Measurements from ENCODE around the gene TSKS.

TSKS gene

GRCh38 chr19:49795615-49796014 lies 32.5 kb upstream of the TSKS start:
- no peak for DNase-seq (ENCODE audit: low spot score)

GRCh38 chr19:49793561-49793840 lies 30.4 kb upstream of the TSKS start:
- no peak for DNase-seq (ENCODE audit: low spot score)

DNA sequence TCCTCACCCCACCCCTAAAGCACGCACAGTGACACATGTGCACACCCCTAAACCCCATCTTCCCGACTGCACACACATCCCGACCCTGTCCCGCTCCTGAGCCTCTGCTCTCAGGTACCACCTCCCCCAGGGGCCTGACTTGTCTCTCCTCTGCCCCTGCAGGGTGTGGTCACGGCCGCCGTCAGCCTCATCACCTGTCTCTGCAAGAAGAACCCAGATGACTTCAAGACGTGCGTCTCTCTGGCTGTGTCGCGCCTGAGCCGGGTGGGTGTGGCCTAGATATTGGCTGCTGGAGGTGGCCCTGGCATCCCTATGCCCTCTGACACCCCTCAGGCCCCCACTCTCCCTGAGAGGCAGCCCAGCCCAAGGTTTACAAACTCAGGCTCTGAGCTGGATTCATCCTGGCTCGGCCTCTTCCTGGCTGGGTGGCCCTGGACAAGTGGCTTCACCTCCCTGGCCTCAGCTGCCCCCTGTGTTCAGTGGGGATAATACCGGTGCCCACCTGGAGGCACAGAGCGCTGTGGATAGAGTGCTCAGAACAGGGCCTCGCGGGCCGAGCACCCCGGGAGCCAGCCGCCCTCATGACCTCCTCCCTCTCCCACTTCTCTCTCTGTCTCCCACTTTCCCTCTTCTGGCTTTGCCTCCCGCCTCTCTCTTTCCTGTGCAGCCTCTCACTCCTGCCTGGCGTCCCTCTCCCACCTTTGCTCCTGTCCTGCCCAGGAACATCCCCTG lies 29.9 kb upstream of the TSKS start:
- DNase-seq (ENCODE audit: low spot score), result no peak

DNA sequence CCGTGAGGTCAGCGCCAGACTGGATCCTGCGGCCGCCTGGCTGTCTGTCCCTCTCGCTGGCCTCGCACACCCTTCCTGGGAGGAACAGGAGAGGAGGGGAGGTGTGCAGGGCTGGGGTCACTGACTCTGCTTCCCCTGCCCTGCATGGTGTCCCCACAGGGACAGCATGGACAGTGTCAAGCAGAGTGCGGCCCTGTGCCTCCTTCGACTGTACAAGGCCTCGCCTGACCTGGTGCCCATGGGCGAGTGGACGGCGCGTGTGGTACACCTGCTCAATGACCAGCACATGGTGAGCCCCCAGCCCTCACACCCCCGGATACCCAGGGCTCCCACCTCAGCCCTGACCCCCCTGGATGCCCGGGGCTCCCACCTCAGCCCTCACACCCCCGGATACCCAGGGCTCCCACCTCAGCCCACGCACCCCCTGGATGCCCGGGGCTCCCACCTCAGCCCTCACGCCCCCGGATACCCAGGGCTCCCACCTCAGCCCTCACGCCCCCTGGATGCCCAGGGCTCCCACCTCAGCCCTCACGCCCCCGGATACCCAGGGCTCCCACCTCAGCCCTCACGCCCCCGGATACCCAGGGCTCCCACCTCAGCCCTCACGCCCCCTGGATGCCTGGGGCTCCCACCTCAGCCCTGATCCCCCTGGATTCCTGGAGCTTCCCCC lies 28.8 kb upstream of the TSKS start:
- no peak for DNase-seq (ENCODE audit: low spot score)

DNA sequence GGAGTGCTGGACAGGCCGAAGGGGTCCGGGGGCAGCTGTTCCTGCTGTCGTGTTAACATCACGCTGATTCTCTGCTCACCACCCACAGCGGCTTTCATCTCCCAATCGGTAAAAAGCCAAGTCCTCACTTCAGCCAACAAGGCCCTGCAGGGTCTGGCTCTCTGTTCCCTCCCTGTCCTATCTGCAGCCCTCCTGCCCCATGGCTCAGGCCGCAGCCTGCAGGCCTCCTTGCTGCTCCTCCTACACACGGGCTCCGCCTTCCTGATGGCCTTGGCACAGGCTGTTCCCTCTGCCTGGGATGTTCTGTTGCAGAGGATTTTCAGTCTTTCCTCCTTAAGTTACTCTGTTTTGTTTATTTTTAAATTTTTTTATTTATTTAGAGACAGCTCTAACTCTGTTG lies 27.8 kb upstream of the TSKS start:
- no peak for DNase-seq (ENCODE audit: low spot score)

DNA sequence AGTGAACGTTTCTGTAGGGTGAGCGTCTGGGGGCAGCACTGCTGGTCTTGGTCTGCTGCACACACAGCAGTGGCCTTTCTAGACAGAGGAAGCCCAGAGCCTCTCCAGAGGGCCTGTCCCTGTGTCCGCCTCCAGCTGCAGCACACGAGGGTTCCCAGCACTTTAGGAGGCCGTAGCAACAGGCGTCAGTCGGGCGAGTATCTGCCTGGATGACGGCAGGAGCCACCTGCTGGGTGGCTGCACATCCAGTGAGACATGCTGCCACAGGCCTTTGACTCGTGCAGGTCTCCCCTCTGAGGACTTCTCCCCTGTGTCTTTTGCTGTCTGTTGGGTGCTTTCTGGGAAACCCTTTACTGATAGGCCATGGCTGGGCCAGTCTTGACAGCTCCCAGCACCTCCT lies 25.8 kb upstream of the TSKS start:
- no peak for DNase-seq (ENCODE audit: low spot score)

GRCh38 chr19:49787746-49788145 lies 24.6 kb upstream of the TSKS start:
- DNase-seq (ENCODE audit: low spot score), result no peak

- DNase-seq (ENCODE audit: low spot score), result no peak
Observed at GRCh38 chr19:49786376-49786820, 23.3 kb upstream of the TSKS start.

DNA sequence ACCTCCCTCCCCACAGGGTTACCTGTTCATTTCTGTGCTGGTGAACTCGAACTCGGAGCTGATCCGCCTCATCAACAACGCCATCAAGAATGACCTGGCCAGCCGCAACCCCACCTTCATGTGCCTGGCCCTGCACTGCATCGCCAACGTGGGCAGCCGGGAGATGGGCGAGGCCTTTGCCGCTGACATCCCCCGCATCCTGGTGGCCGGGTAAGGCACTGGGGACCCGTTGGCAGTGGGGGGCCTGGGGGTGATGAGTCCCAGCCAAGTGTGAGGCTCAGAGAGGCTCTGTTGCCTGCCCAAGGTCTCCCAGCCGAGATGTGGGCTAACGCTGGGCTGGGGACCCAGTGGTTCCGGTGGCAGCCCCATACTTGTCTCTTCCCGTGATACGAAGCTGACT lies 19.4 kb upstream of the TSKS start:
- no peak for DNase-seq (ENCODE audit: low spot score)

GRCh38 chr19:49781394-49781793 lies 18.3 kb upstream of the TSKS start:
- no peak for DNase-seq (ENCODE audit: low spot score)

GRCh38 chr19:49780861-49781260 lies 17.8 kb upstream of the TSKS start:
- DNase-seq (ENCODE audit: low spot score), result no peak

DNA sequence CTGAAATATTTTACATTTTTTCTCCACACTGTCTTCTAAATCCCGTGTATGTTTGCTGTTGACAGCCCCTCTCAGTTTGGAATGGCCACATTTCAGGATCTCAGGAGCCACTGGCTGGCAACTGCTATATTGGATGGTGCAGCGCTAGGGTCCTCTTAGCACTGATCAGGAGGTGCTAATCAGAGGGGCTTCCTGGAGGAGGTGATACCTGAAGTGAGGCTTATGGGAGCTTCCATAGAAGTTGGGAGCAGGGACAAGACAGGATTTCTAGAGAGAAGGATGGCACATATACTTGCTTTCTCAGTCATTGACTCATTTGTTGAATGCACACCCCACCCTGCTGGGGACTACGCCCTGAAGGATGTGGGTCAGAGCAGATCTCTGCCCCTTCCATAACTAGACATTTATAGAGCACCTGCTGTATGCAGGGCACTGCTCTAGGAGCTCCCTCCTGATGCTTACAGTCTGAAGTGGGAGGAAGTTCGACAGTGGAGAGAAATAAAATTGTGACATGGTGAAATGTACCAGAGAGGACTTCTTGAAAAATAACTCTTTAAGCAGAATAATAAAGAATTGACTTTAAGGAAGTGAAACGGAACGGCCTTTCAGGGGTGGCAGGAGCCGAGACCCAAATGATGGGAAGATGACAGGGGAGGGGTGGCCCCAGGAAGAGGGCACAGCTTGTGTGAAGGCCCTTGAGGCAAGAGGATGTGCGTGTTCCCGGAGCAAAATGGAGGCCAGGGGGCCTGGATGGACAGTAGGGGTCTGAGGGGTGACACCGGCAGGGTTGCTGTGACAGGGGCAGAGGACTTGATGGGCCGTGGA lies 16.8 kb upstream of the TSKS start:
- no peak for DNase-seq (ENCODE audit: low spot score)

DNA sequence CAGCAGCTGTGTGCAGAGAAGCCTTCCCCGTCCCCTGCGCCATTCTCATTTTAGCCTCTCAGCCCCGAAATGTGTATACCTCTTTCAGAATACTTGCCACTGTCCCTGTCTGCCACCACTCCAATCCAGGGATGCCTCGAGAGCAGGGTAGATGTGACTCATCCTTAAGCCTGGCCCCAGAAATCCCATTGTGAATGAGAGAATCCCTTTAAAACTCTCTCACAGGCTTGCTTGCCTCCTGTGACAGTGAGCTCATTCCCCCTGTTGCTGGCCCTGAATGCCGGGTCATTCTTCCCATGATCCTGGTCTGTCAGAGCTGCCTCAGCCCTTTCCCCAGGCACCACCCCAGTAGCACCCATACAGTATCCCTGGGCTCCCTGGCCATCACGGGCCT lies 13.3 kb upstream of the TSKS start:
- no peak for DNase-seq (ENCODE audit: low spot score)

GRCh38 chr19:49775742-49776370 lies 12.8 kb upstream of the TSKS start:
- no peak for DNase-seq (ENCODE audit: low spot score)

DNA sequence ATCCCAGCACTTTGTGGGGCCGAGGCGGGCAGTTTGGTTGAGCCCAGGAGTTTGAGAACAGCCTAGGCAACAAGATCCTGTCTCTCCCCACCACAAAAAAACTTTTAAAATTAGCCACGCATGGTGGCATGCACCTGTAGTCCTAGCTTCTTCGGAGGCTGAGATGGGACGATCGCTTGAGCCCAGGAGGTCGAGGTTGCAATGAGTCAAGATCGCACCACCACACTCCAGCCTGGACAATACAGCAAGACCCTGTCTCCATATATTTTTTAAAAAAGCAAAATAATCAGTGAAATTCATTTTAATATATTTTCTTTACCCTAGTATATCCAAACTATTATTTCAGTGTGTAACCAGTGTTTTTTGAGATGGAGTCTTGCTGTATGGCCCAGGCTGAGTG lies 11.9 kb upstream of the TSKS start:
- DNase-seq (ENCODE audit: low spot score), result no peak

- no peak for DNase-seq (ENCODE audit: low spot score)
Observed at GRCh38 chr19:49773663-49774350, 10.7 kb upstream of the TSKS start.

DNA sequence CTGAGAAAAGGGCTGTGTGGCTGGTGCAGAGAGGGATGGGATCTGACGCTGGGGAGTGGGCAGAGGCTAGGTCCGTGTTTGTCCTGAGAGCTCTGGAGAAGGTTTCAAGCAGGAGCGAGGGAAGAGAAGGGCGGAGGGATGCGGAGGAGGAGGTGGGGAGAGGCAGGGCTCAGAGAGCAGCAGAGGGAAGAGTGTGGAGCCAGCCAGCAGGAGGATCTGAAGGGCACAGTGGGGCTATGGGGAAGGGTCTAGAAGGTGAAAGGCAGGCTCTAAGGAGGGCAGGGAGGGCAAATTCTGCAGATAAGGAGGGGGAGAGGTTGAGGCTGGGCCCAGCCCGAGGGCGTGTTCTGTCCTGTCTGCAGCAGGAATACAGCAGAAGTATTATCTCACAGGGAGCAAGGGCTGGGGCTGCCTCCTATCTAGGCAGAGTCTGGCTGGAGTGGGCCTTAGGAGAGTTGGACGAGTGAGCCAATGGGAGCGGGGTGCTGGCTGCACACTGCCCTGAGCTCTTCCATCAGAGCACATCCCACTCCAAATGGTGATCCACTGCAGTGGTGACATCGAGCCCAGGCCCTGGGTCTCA lies 9.8 kb upstream of the TSKS start:
- DNase-seq (ENCODE audit: low spot score), result no peak

- no peak for DNase-seq (ENCODE audit: low spot score)
Observed at GRCh38 chr19:49771674-49772139, 8.6 kb upstream of the TSKS start.

- DNase-seq (ENCODE audit: low spot score), result no peak
Observed at GRCh38 chr19:49770529-49770928, 7.4 kb upstream of the TSKS start.

GRCh38 chr19:49767967-49768581 lies 5.0 kb upstream of the TSKS start:
- DNase-seq (ENCODE audit: low spot score), result no peak

GRCh38 chr19:49767381-49767780 lies 4.3 kb upstream of the TSKS start:
- no peak for DNase-seq (ENCODE audit: low spot score)

All from left forelimb (tissue), 1 donor.